Left ventricle myocardium inferior (tissue), 1 donor: ENCODE measurements around the gene COMMD7. TPM values are rescaled to one million over a fixed set of nuclear protein-coding genes. Genes with fewer than 3 reads are reported as not detected.
A peak's percentile ranks its signal among the peaks of the same experiment; 100 is the strongest.

ENCODE experiments used
- DNase-seq: peaks from one replicate; pipeline ENCODE4 v3.0.0-alpha.2; 2020
- H3K27ac ChIP-seq: fragments of 200-600 bp; replicated peaks from 2 replicates; pipeline ENCODE4 v1.8.0; 2021
- H3K27me3 ChIP-seq: fragments of 200-600 bp; 2 replicates; pipeline ENCODE4 v1.8.0; 2021; ENCODE audit warnings: low read depth
- H3K36me3 ChIP-seq: fragments of 200-600 bp; 2 replicates; pipeline ENCODE4 v1.8.0; 2021
- H3K4me1 ChIP-seq: fragments of 200-600 bp; 2 replicates; pipeline ENCODE4 v1.8.0; 2021
- H3K4me3 ChIP-seq: fragments of 200-600 bp; 2 replicates; pipeline ENCODE4 v1.8.0; 2021; ENCODE audit warnings: mild to moderate bottlenecking, moderate library complexity
- H3K9me3 ChIP-seq: fragments of 200-600 bp; replicated peaks from 2 replicates; pipeline ENCODE4 v1.8.0; 2021
- CTCF ChIP-seq: fragments of 200-600 bp; IDR thresholded peaks from 2 replicates; pipeline ENCODE4 v1.8.0; 2021; ENCODE audit warnings: antibody characterized with exemption, mild to moderate bottlenecking, borderline replicate concordance
- intact Hi-C: fragments of 100-400 bp; cut with micrococcal nuclease; formaldehyde crosslinking; loops from one replicate; pipeline ENCODE4 v1.11.0; 2022
- long read RNA-seq: library from polyadenylated mRNA; unstranded; transcript quantifications from one replicate; pipeline ENCODE4 v2.0.0, GENCODE V29; 2021
- total RNA-seq: library from RNA; stranded (reverse); fragmentation: NEBNext Ultra II Directional; extraction: Animal tissue kit (Norgen Biotek cat#: 25700); gene quantifications from one replicate; pipeline ENCODE4 v1.2.1, GENCODE V29; 2021
- donor health status: DM: no; HTN: yes; CAD: no; lungs with severe emphysema.

COMMD7 gene
- total RNA-seq: 47.2 TPM
- long read RNA-seq, transcript COMMD7-201 (9 exons, 1,900 nt): major isoform, 76 of 90 reads
- long read RNA-seq, transcript COMMD7-202 (9 exons, 1,343 nt): minor isoform, 7 of 90 reads
- long read RNA-seq, partial matches to known transcripts: 0 of 90 reads
- long read RNA-seq, other reads (novel, unspliced or antisense): 7 of 90 reads

GRCh38 chr20:32743237-32744112, at the start of gene COMMD7:
Gene COMMD7, minus strand, starts transcription at chr20:32743467. Its CDS starts 76 bp downstream, at chr20:32743391.
- peak within 1 kb of the TSS; percentile 89 for H3K27ac ChIP-seq
- TF ChIP-seq CTCF: no peak
- intact Hi-C loops: no loop called here
- H3K4me3 ChIP-seq: peak within 1 kb of the TSS; percentile 82
- no peaks in the 10 kb centered on the region for H3K9me3 ChIP-seq
- no peaks in the 10 kb centered on the region for H3K36me3 ChIP-seq
- H3K4me1 ChIP-seq: peaks cover 22% of the 10 kb centered on the region
- DNase-seq: peak; percentile 66
- H3K27me3 ChIP-seq: no peaks in the 10 kb centered on the region

GRCh38 chr20:32792731-32793458, 49.6 kb upstream of the COMMD7 start:
- Histone ChIP-seq H3K36me3 (no peaks in the 10 kb centered on the region), H3K4me3 (no peak overlapping the region), H3K27me3 (no peaks in the 10 kb centered on the region), H3K4me1 (peaks cover 17% of the 10 kb centered on the region), H3K27ac (no peak overlapping the region), H3K9me3 (no peaks in the 10 kb centered on the region)
- TF ChIP-seq CTCF: peak; percentile 11
- intact Hi-C loops: no loop called here
- DNase-seq: no peak

- H3K4me3 ChIP-seq: no peak overlapping the region
- H3K27me3 ChIP-seq: no peaks in the 10 kb centered on the region
- no peak for TF ChIP-seq CTCF
- H3K27ac ChIP-seq: no peak overlapping the region
- DNase-seq: no peak
- intact Hi-C loops: no loop called here
- peaks cover 17% of the 10 kb centered on the region for H3K4me1 ChIP-seq
- H3K9me3 ChIP-seq: no peaks in the 10 kb centered on the region
- no peaks in the 10 kb centered on the region for H3K36me3 ChIP-seq
Measured at GRCh38 chr20:32792316-32792715, 49.0 kb upstream of the COMMD7 start.

- peaks cover 3% of the 10 kb centered on the region for H3K36me3 ChIP-seq
- no peak for DNase-seq
- no peak overlapping the region for H3K4me3 ChIP-seq
- no peaks in the 10 kb centered on the region for H3K9me3 ChIP-seq
- TF ChIP-seq CTCF: no peak
- no peaks in the 10 kb centered on the region for H3K27me3 ChIP-seq
- intact Hi-C loops: no loop called here
- H3K4me1 ChIP-seq: peaks cover 17% of the 10 kb centered on the region
- no peak overlapping the region for H3K27ac ChIP-seq
Measured at GRCh38 chr20:32790751-32791057, 47.4 kb upstream of the COMMD7 start.

GRCh38 chr20:32789896-32790750, 46.9 kb upstream of the COMMD7 start:
- Histone ChIP-seq H3K27ac (no peak overlapping the region), H3K36me3 (peaks cover 3% of the 10 kb centered on the region), H3K9me3 (no peaks in the 10 kb centered on the region), H3K27me3 (no peaks in the 10 kb centered on the region), H3K4me3 (no peak overlapping the region), H3K4me1 (peaks cover 17% of the 10 kb centered on the region)
- peak; percentile 70 for DNase-seq
- peak; percentile 99 for TF ChIP-seq CTCF
- intact Hi-C loops: no loop called here
